ENCODE measurements around the gene RAD51B.

DNA sequence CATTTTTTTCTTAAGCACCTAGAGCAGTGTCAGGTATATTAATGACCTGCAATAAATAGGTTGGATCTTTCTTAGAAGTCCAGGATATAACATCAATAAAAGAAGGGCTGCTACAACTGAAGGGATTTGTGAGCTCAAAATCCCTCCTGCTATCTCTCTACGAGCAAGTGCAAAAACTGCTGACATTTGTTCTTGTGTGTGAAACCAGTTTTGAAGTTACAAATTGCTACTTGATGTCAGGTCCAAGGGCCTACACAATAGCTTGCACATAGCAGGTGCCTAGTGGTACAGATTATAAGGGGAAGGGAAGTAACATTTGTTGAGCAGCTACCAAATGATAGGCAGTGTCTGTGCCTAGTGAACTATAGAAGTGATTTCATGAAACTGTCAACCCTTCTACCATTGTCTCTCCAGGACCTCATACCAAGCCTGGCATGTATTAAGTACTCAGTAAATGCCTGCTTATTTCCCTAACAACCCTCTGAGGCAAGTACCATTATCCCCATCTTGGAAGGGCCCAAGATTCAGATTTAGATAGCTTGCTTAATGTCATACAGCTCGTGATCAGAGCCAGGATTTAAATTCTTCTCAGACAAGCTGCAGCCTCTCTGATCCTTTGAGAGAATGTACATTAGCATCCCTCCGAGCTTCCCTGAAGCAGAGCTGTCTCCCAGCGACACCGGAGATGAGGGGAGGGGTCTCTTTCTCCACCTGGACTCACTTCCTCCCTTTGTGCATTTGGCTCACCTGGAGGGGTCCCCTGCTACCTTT lies 673.0 kb downstream of the RAD51B start:
- no peak for TF ChIP-seq POLR2AphosphoS5 (IDR thresholded peaks at IDR 0.05; ENCODE audit: borderline replicate concordance, low read depth, low read length)
- no peak for TF ChIP-seq EZH2 (IDR thresholded peaks at IDR 0.05)
